ENCODE results near the gene ADM2.
"Not testable (repeated sequence)": the region's sequence is repeated elsewhere in the genome, so short reads cannot be mapped to it uniquely, and the experiment has no call there.

ADM2 gene

GRCh38 chr22:50524676-50525103, 43.3 kb downstream of the ADM2 start:
- no peak for DNase-seq (ENCODE audit: low spot score)

DNA sequence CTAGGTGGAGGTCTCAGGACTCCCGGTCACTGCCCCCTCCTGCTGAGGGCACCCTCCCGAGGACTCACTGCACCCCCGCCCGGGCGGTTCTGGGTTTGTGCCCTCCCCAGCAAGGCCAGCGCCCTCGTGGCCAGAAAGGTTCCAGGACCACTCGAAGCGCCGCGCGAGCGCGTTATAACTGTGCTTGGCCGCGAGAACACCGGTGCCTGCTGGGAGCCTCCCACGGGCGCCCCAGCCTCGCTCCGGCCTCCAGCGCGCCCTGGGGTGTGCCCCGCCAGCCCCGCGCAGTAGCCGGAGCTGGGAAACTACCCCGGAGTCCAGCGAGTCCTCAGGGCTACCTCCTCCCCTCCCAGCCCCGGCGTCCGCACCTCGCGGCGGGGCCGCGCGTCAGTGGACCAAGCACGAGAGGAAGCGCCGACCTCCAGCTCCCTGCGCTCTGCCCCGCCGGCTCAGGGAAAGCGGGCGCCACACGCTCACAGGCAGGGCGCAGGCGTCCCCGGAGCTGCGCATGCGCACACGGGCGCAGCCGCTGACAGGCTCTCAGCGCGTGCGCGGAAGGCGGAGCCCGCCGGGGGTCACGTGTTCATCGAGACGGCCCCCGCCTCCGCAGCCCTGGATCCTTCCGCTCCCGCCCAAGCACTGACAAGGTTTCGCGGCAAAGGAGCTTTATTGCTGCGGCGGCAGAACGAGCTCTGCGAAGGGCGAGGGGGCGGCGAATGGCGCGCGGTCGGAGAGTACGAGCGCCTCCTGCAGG, 43.9 kb downstream of the ADM2 start, which contains the start of gene SCO2:
Gene SCO2 (minus strand): TSS at position 495 of the 754 bp plus-strand sequence. CDS start 1,187 bp downstream, outside the sequence.
- DNase-seq (ENCODE audit: low spot score): peak; percentile 96

DNA sequence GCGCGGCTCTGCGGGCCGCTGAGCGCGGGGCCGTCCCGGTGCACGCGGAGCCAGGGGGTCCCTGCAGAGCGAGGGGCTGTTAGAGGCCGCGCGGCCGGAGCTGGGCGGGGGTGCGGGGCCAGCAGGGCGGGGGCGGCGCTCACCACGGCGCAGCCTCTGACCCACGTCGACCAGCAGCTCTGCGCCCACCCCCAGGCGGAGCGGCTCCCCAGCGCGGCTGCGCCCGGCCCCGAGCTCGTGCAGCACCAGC, 44.4 kb downstream of the ADM2 start:
- no peak for DNase-seq (ENCODE audit: low spot score)

DNA sequence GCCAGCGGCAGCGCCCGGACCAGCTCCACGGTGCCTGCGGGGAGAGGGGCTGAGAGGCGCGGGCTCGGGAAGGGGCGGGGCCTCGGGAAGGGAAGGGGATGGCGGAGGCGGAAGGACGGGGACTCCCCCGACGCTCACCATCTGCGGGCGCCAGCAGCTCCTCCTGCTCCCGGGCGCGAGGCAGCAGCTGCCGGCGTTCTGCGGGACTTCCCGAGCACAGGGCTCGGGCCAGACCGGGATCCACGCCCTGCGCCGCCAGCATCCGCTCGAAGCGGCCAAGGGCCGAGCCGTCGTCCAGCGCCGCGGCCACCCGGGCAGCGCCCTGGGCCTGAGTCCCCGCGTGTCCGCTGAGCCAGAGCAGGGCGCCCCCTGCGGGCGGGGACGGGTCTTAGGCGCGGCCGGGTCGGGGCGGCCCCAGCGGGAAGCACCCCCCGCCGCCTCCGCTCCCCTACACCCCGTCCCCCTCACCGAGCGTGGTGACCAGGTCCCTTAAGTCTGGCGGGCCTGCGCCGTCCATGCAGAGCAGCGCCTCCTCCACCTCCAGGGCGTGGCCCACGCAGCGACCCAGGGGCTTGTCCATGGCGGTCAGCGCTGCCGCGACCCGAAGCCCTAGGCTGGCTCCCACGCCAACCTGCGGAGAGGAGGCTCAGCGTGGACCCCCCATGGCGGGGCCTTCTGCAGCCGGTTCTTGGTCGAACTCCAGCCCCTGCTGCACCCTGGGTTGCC, 44.9 kb downstream of the ADM2 start:
- DNase-seq (ENCODE audit: low spot score): peak; percentile 84

DNA sequence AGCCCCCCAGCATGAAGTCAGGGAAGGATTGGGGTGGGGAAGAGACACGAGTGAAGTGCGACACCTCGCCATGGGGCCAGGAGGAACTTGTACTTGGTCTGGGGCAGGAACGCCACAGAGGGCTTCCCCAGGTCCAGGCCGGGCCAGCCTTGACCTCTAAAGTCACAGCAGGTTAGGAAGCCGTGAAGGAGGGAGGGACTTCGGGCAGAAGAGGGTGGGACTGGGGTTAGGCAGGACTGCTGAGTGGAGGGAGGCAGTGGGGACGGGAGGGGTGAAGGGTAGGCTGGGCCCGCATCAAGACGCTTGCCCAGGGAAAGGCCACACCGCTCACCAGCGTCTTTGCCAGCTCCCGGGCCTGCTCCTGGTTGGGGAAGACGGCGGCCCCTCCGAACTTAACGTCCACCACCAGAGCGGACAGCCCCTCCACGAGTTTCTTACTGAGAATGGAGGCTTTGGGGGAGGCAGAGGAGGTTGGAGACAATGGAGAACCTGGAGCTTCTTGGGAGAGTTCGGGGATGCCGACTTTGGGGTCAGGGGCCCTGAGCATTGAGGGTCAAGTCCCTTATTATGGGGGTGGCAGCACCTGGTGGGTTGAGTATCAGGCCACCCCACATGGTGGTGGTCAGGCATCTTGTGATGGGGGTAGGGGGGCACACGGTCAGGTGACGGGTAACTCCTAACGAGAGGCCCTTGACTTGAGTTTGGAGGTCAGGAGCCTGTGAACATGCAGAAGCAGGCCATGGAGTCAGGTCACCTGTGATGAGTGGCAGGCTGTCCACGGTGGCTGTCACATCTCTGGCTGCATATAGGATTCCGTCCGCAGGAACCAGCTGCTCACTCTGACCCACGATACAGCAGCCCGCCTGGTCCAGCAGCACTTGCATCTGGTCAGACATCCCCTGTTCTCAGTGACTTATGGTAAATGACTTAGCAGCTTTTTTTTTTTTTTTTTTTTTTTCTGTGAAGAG, 45.8 kb downstream of the ADM2 start:
- DNase-seq (ENCODE audit: low spot score): peak; percentile 74

- no peak for DNase-seq (ENCODE audit: low spot score)
Measured at GRCh38 chr22:50527921-50528681, 46.8 kb downstream of the ADM2 start.

- no peak for DNase-seq (ENCODE audit: low spot score)
Measured at GRCh38 chr22:50528682-50529415, 47.5 kb downstream of the ADM2 start.

DNA sequence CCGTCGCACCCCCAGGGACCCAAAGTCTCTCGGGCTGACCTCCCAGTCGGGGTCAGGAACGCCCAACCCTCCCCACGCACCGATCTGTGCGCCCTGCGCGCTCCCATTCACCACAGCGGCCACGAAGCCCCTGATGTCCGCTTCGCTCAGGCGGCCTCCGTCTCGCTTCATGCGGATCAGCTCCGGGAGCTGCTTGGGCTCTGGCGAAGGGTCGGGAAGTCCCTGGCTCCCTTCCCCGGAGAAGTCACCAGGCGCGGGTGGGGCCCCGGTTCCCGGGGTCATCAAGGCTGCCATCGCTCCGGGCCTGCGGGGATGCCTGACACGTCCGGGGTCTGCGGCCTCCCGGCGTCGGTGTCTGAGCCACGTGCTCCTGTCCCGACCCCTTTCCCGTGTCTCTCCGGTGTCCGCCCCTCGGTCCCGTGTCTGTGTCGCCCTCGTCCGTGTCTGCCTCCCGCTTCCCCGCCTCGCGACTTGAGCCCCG, 48.1 kb downstream of the ADM2 start:
- DNase-seq (ENCODE audit: low spot score): no peak

GRCh38 chr22:50529897-50530579, 48.7 kb downstream of the ADM2 start, which contains the start of gene TYMP:
Gene TYMP (minus strand): TSS chr22:50530012. CDS start chr22:50529709, 303 bp downstream.
- DNase-seq (ENCODE audit: low spot score): no peak

DNA sequence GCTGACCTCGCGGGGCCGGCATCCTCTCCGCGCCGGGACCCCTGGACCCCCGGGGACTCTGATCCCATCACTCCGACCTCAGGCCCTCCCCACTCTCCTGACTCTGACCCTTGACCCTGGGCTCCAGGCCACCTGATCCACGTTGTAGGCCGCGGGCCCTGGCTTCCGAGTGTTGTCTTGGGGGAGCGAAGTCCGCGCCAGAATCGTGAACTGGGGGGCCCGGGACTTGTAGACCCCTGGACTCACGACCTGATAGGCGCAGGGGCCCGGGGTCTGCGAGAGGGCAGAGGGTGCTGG, 49.2 kb downstream of the ADM2 start:
- no peak for DNase-seq (ENCODE audit: low spot score)

DNA sequence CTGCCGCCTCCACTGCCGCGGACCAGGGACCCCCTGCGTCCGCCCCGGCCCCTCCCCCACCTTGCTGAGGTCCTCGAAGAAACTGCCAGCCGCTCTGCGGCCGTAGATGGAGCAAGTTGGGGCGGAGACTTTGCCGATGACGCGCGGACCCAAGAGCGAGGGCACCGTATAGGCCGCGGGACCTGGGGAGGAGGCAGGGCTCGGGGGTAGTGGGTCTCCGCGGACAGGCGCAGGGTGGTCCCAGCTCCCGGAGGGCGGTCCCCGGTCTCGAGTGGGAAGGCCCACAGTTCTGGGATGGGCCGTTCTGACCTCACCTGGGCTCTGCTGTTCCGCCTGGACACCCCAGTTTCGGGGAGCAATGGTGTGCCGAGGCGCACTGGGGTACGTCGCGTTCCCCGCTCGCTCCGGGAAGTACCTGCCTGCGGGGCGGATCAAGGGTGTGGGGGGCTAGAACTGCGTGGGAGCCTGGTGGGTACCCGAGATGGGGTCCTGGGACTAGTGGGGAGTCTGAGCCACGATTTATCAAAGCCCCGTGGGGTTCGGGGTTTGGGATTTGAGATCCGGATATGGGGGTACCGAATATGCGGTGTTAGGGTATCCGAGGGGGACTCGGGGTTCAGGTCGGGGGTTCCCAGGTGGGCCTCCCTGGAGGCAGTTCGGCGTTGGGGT, 49.7 kb downstream of the ADM2 start:
- no peak for DNase-seq (ENCODE audit: low spot score)

DNA sequence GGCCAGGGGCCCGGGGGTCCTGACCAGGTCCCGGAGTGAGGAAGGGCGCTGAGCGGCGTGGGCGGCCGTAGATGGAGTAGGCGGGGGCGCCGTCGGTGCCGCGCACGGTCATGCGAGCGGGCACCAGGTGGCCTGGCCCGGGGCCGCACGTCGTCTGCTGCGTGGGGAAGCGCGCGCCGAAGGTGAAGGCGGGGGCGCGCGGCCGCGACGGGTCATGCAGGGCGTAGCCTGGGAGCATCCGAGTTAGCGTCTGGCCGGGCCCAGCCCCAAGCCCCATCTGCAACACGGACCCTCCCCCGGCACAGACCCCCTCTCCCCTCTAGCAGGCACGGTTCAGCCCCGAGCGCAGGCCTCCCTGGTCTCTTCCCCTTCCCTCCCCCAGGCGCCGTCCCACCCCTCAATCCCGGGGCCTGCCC, 50.2 kb downstream of the ADM2 start:
- DNase-seq (ENCODE audit: low spot score): no peak

DNA sequence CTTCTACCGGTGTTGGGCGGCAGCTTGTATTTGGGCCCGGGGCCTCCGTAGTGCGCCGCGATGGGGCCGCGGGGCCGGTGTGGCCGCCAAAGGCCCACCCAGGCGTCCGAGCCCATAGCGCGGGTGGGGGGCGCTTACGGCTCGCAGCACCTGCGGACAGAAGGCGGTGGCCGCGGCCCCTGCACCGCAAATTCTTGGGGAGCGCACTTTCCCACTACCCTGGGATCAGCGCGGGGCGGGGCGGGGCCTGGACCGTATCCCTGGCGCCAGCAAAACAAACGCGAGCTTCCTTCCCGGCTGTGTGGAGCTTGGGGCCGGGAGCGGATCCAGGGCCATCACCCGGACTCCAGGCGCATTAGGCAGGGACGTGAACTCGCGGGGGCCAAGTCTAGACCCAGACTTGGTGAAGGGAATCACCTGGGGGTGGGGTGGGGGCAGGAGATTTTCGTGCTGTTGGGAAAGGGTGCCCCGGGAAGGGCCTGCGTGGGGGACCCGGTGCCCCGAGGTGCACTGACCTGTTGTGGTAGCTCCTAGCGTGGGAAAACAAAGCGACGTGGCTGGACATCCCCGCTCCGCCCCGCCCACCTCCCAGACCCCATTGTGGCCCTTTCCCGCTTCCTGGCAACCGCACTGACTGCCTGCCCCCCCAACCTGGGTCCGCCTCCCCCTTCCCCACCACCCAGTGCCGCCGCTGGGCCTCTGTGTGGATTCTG, 50.8 kb downstream of the ADM2 start:
- DNase-seq (ENCODE audit: low spot score): no peak

- DNase-seq (ENCODE audit: low spot score): no peak
Measured at GRCh38 chr22:50532824-50533796, 51.8 kb downstream of the ADM2 start.

DNA sequence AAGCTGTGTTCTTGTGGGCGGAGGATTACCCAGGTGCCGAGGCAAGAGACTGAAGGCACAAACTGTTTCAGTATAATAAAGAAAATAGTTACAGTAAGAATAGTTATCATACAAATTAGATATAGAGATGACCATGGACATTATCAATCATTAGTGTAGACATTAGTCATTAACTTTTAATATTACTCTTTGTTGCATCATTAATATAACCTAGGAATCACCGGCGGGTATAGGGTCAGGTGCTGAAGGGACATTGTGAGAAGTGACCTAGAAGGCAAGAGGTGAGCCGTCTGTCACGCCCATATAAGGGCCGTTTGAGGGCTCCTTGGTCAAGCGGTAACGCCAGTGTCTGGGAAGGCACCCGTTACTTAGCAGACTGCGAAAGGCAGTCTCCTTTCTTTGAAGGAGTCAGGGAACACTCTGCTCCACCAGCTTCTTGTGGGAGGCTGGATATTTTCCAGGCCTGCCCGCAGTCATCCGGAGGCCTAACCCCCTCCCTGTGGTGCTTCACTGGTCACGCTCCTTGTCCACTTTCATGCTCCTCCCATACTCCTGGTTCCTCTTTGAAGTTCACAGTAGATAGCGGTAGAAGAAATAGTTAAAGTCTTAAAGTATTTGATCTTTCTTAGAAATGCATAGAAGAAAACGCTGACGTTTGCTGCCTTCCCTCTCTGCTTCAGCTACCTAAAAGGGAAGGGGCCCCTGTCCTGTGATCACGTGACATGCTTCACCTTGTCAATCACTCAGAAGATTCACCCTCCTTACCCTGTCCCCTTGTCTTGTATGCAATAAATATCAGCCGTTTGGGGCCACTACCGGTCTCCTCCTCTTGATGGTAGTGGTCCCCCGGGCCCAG, 52.7 kb downstream of the ADM2 start:
- DNase-seq (ENCODE audit: low spot score): not testable (repeated sequence)

DNA sequence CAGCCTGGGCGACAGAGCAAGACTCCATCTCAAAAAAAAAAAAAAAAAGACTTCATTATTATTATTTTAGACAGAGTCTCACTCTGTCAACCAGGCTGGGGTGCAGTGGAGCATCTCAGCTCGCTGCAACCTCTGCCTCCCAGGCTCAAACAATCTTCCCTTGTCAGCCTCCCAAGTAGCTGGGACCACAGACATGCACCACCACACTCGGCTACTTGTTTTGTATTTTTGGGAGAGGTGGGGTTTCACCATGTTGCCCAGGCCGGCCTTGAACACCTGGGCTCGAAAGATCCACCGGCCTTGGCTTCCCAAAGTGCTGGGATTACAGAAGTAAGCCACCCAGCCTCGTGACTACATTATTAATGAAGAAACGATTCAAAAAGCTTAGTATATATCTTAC, 53.8 kb downstream of the ADM2 start:
- DNase-seq (ENCODE audit: low spot score): no peak

All from SK-N-DZ (cell line).